CD4-positive, alpha-beta memory T cell (primary cell): ENCODE measurements around the gene SYCN. TPM values are rescaled to one million over a fixed set of nuclear protein-coding genes. Genes with fewer than 3 reads are reported as not detected.

ENCODE experiments used
- CTCF ChIA-PET: fragments of 350-600 bp; sonication (Branson Sonifier 250); formaldehyde crosslinking; loops from one replicate; lab custom pipeline; 2021; ENCODE audit warnings: inconsistent platforms; ENCODE audit not compliant: partially characterized antibody; lab: Charles Lee
- POLR2A ChIA-PET: fragments of 350-600 bp; sonication (Branson Sonifier 250); formaldehyde crosslinking; loops from one replicate; lab custom pipeline; 2021; ENCODE audit not compliant: partially characterized antibody; lab: Charles Lee
- DNase-seq, 5 donors: peaks; one replicate each; pipeline versions ENCODE4 v3.0.0 to v3.0.0-alpha.2; 2020 to 2022; ENCODE audit warnings: mixed read lengths in 1 of 5
- H3K27ac ChIP-seq: one replicate; pipeline ENCODE4 v1.7.0; 2013; ENCODE audit warnings: low read depth, low read length
- H3K27me3 ChIP-seq: 2 replicates; pipeline ENCODE4 v1.7.0; 2013; ENCODE audit warnings: mild to moderate bottlenecking, low read length, moderate library complexity; ENCODE audit not compliant: insufficient read depth
- H3K36me3 ChIP-seq: 2 replicates; pipeline ENCODE4 v1.7.0; 2013; ENCODE audit warnings: mild to moderate bottlenecking, low read length, moderate library complexity; ENCODE audit not compliant: insufficient read depth
- H3K4me1 ChIP-seq: 2 replicates; pipeline ENCODE4 v1.7.0; 2013; ENCODE audit warnings: mild to moderate bottlenecking, low read length, moderate library complexity; ENCODE audit not compliant: insufficient read depth
- H3K4me3 ChIP-seq, 2 donors: one replicate each; pipeline ENCODE4 v1.7.0; 2013; ENCODE audit warnings: low read length in 2 of 2, mild to moderate bottlenecking in 1 of 2
- H3K9me3 ChIP-seq, 2 donors: one replicate each; pipeline ENCODE4 v1.7.0; 2013; ENCODE audit warnings: low read length in 2 of 2, control low read depth in 1 of 2; ENCODE audit not compliant: control insufficient read depth in 1 of 2
- H3K27ac Mint-ChIP-seq, 7 donors: one replicate each; pipeline ENCODE4 v1.8.0; 2020 to 2021; ENCODE audit warnings: mixed read lengths in 7 of 7, mild to moderate bottlenecking in 6 of 7, inconsistent platforms in 3 of 7, moderate library complexity in 3 of 7
- H3K27me3 Mint-ChIP-seq, 2 donors: one replicate each; pipeline ENCODE4 v1.8.0; 2020 to 2021; ENCODE audit warnings: mixed read lengths in 2 of 2
- H3K36me3 Mint-ChIP-seq, 2 donors: one replicate each; pipeline ENCODE4 v1.8.0; 2020 to 2021; ENCODE audit warnings: mixed read lengths in 2 of 2, inconsistent platforms in 1 of 2, mild to moderate bottlenecking in 1 of 2
- H3K4me1 Mint-ChIP-seq, 4 donors: one replicate each; pipeline ENCODE4 v1.8.0; 2020 to 2021; ENCODE audit warnings: mixed read lengths in 4 of 4, mild to moderate bottlenecking in 1 of 4
- H3K4me3 Mint-ChIP-seq, 8 donors: one replicate each; pipeline ENCODE4 v1.8.0; 2020 to 2021; ENCODE audit warnings: mixed read lengths in 8 of 8, mild to moderate bottlenecking in 7 of 8, moderate library complexity in 6 of 8, inconsistent platforms in 3 of 8
- H3K9me3 Mint-ChIP-seq, 8 donors: one replicate each; pipeline ENCODE4 v1.8.0; 2020 to 2021; ENCODE audit warnings: mixed read lengths in 8 of 8, mild to moderate bottlenecking in 5 of 8, inconsistent platforms in 3 of 8, moderate library complexity in 1 of 8
- intact Hi-C: fragments of 100-400 bp; cut with micrococcal nuclease; formaldehyde crosslinking; loops from one replicate; pipeline ENCODE4 v1.15.1; 2023
- polyA plus RNA-seq, 2 donors: library from polyadenylated mRNA; unstranded; fragments of 300-500 nt; fragmentation: Illumina TruSeq; gene quantifications; one replicate each; pipeline ENCODE4 v1.2.3, GENCODE V29; 2021
- total RNA-seq, 2 experiments: library from RNA; stranded (reverse); gene quantifications; one replicate each; pipeline ENCODE4 v1.2.3, GENCODE V29; 2021

The SYCN gene
- total and polyA plus RNA-seq, 4 experiments from 2014 or later = not detected

GRCh38 chr19:39171479-39172465, 32.3 kb downstream of the SYCN start:
- no peaks in the 10 kb centered on the region for H3K4me1 Mint-ChIP-seq
- peaks cover 9 to 20% of the 10 kb centered on the region in 2 donors for H3K36me3 Mint-ChIP-seq
- H3K27me3 Mint-ChIP-seq = no peaks in the 10 kb centered on the region
- Histone ChIP-seq H3K4me1 (no peaks in the 10 kb centered on the region), H3K9me3 (no peaks in the 10 kb centered on the region), H3K36me3 (no peaks in the 10 kb centered on the region), H3K27ac (no peak overlapping the region), H3K4me3 (no peak overlapping the region), H3K27me3 (no peaks in the 10 kb centered on the region)
- intact Hi-C loops = no loop called here
- DNase-seq = no peak
- CTCF ChIA-PET = no interaction called here
- H3K4me3 Mint-ChIP-seq = no peak overlapping the region
- H3K9me3 Mint-ChIP-seq = no peaks in the 10 kb centered on the region
- POLR2A ChIA-PET = no interaction called here
- H3K27ac Mint-ChIP-seq = no peak overlapping the region

DNA sequence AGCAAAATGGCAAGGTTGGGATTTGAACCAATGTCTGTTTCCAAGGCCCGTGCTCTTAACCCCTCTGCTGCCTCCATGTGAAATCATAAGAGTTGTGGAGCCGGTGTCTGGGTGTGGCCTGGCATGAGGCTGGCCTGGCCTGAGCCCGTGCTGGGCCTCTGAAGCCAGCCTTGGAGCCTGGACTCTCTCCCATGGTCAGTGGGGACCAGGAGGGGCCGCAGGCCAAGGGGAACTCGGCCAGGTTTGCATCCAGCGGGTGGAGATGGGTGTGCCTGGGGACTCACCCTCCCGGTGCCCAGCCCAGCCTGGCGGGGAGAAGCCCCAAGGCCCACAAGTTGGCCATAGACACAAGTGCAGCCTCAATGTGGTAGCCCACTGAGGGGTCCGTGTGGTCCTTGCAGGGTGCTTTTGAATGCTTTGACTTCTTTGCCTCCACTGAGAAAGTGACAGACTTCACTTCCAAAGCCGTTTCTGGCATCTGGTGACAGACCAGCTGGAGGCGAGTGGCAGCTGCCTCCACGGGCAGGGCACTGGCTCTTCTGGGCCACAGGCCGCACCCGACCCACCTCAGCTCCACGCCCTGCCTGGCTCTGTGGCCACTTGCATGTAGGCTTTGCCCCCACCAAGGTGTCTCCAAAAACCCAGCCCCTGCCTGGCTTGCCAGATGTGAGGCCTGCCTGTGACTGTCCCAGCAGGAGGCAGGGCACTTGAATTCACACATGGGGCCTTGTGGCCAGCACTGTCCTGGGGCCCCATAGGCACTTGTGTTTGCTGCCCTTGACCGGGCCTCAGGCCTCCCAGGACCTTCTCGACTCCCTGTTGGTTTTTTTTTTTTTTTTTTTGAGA, 33.5 kb downstream of the SYCN start:
- H3K27me3 Mint-ChIP-seq = no peaks in the 10 kb centered on the region
- Histone ChIP-seq H3K27ac (no peak overlapping the region), H3K36me3 (no peaks in the 10 kb centered on the region), H3K4me3 (no peak overlapping the region), H3K27me3 (no peaks in the 10 kb centered on the region), H3K4me1 (no peaks in the 10 kb centered on the region), H3K9me3 (no peaks in the 10 kb centered on the region)
- no peak overlapping the region for H3K27ac Mint-ChIP-seq
- H3K4me3 Mint-ChIP-seq = no peak overlapping the region
- POLR2A ChIA-PET = no interaction called here
- H3K36me3 Mint-ChIP-seq = peaks cover 5 to 14% of the 10 kb centered on the region in 2 donors
- CTCF ChIA-PET = no interaction called here
- no peaks in the 10 kb centered on the region for H3K4me1 Mint-ChIP-seq
- H3K9me3 Mint-ChIP-seq = no peaks in the 10 kb centered on the region
- no peak for DNase-seq
- intact Hi-C loops = no loop called here

- peaks cover 5 to 14% of the 10 kb centered on the region in 2 donors for H3K36me3 Mint-ChIP-seq
- ChIA-PET POLR2A (no interaction called here), CTCF (no interaction called here)
- H3K9me3 ChIP-seq = no peaks in the 10 kb centered on the region
- H3K9me3 Mint-ChIP-seq = no peaks in the 10 kb centered on the region
- H3K27me3 Mint-ChIP-seq = no peaks in the 10 kb centered on the region
- peak overlapping the region in 3 of 7 donors; percentile 17 to 63 (median 57) for H3K27ac Mint-ChIP-seq
- H3K36me3 ChIP-seq = no peaks in the 10 kb centered on the region
- intact Hi-C loops = no loop called here
- no peak overlapping the region for H3K27ac ChIP-seq
- DNase-seq = no peak
- H3K4me3 Mint-ChIP-seq = no peak overlapping the region
- H3K4me3 ChIP-seq = no peak overlapping the region
- no peaks in the 10 kb centered on the region for H3K4me1 ChIP-seq
- no peaks in the 10 kb centered on the region for H3K4me1 Mint-ChIP-seq
- no peaks in the 10 kb centered on the region for H3K27me3 ChIP-seq
These were observed 34.8 kb downstream of the SYCN start for GRCh38 chr19:39169143-39169810.

DNA sequence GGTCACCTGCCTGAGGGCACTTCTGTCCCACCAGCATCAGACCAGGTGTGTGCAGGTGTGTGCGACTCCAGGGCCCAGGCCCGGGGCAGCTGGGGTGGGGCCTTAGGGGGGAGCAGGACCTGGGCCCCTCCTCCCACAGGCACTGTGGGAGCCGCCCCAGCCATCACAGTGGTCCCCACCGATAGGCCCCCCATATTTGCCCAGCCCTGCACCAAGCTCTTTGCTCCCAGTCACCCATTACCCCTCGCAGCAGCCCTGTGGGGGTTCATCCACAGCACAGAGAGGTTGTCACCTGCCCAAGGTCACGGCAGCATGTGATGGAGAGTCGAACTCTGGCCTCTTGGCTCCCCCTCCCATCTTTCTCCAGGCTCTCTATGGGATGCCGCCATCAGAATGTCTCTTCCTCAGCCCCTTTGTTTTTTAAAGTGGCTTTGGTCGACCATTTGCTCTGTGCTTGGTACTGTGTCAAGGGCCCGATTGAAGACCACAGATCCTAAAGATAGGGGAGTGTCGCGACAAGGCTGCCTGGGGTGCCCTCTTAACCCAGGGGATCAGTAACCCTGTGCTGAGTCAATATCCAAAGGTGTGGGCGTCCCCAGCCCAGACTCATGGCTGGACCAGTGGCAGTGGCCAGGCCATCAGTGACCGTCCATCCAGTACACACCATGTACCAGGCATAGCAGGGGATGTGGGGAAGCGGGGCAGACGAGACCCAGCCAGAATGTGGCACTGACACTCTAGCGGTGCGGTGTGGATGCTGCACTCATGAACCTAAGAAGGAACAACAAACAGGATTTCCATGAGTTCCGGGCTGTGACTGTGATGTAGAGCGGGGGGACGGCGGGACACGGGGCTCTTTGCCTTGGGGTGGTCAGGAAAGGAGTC, 35.6 kb downstream of the SYCN start:
- H3K27ac ChIP-seq = no peak overlapping the region
- no peaks in the 10 kb centered on the region for H3K27me3 ChIP-seq
- no peaks in the 10 kb centered on the region for H3K9me3 ChIP-seq
- CTCF ChIA-PET = no interaction called here
- Mint-ChIP-seq H3K27me3 (no peaks in the 10 kb centered on the region), H3K9me3 (no peaks in the 10 kb centered on the region), H3K4me3 (no peak overlapping the region), H3K4me1 (no peaks in the 10 kb centered on the region), H3K36me3 (peaks cover 5 to 14% of the 10 kb centered on the region in 2 donors), H3K27ac (peak overlapping the region in 3 of 7 donors; percentile 47 to 63 (median 57))
- H3K36me3 ChIP-seq = no peaks in the 10 kb centered on the region
- DNase-seq = no peak
- POLR2A ChIA-PET = no interaction called here
- no peaks in the 10 kb centered on the region for H3K4me1 ChIP-seq
- H3K4me3 ChIP-seq = no peak overlapping the region
- intact Hi-C loops = no loop called here

- H3K27ac ChIP-seq = no peak overlapping the region
- no peak overlapping the region for H3K4me3 ChIP-seq
- DNase-seq = no peak
- Mint-ChIP-seq H3K9me3 (no peaks in the 10 kb centered on the region), H3K27ac (no peak overlapping the region), H3K4me3 (no peak overlapping the region), H3K36me3 (peaks cover 5 to 14% of the 10 kb centered on the region in 2 donors), H3K4me1 (peaks cover under 1 to 2% (median 1%) of the 10 kb centered on the region in 4 donors), H3K27me3 (no peaks in the 10 kb centered on the region)
- CTCF ChIA-PET = no interaction called here
- intact Hi-C loops = no loop called here
- H3K9me3 ChIP-seq = no peaks in the 10 kb centered on the region
- POLR2A ChIA-PET = no interaction called here
- H3K36me3 ChIP-seq = no peaks in the 10 kb centered on the region
- no peaks in the 10 kb centered on the region for H3K27me3 ChIP-seq
- no peaks in the 10 kb centered on the region for H3K4me1 ChIP-seq
These were observed 36.4 kb downstream of the SYCN start for GRCh38 chr19:39167461-39168257.
